SK-N-SH treated with all-trans-retinoic acid at 6 μM for 48 hours (cell line): ENCODE results near the gene GATAD2A.

Source experiments
- ATAC-seq: fragments of 200-7000 bp; cut with Tn5 transposase; 3 replicates; pipeline ENCODE4 v1.9.1; 2020; ENCODE audit warnings: mild to moderate bottlenecking, moderate library complexity
- ARNTL ChIP-seq: fragments of 450-650 bp; formaldehyde crosslinking; IDR thresholded peaks from 2 replicates; pipeline ENCODE4 v1.5.0; 2020; ENCODE audit warnings: low read depth, mild to moderate bottlenecking, moderate library complexity, borderline replicate concordance
- BACH2 ChIP-seq: fragments of 250-450 bp; sonication (Bioruptor Pico); IDR thresholded peaks from 2 replicates; pipeline ENCODE4 v1.9.0; 2021; ENCODE audit warnings: mild to moderate bottlenecking, borderline replicate concordance
- CREB5 ChIP-seq: fragments of 250-450 bp; sonication (Bioruptor Pico); IDR thresholded peaks from 2 replicates; pipeline ENCODE4 v1.5.1; 2020; ENCODE audit warnings: low read depth, mild to moderate bottlenecking, moderate library complexity
- CSDC2 ChIP-seq: fragments of 250-450 bp; sonication (Bioruptor Pico); IDR thresholded peaks from 2 replicates; pipeline ENCODE4 v1.5.0; 2020; ENCODE audit warnings: mild to moderate bottlenecking, moderate library complexity
- CSRNP3 ChIP-seq: fragments of 250-450 bp; sonication (Bioruptor Pico); IDR thresholded peaks from 2 replicates; pipeline ENCODE4 v1.5.1; 2021; ENCODE audit warnings: mild to moderate bottlenecking, moderate library complexity
- ESRRG ChIP-seq: fragments of 250-450 bp; sonication (Bioruptor Pico); IDR thresholded peaks from 2 replicates; pipeline ENCODE4 v1.6.1; 2021; ENCODE audit warnings: mild to moderate bottlenecking
- GLIS3 ChIP-seq: fragments of 250-450 bp; sonication (Bioruptor Pico); IDR thresholded peaks from 2 replicates; pipeline ENCODE4 v1.5.0; 2020; ENCODE audit warnings: mild to moderate bottlenecking, moderate library complexity
- ISL1 ChIP-seq: fragments of 250-450 bp; sonication (Bioruptor Pico); IDR thresholded peaks from 2 replicates; pipeline ENCODE4 v2.1.2; 2022; ENCODE audit warnings: mild to moderate bottlenecking, moderate library complexity
- OSR1 ChIP-seq: fragments of 250-450 bp; sonication (Bioruptor Pico); IDR thresholded peaks from 2 replicates; pipeline ENCODE4 v1.8.0; 2022; ENCODE audit warnings: moderate library complexity, mild to moderate bottlenecking, inconsistent platforms
- PATZ1 ChIP-seq: fragments of 250-450 bp; sonication (Bioruptor Pico); IDR thresholded peaks from 2 replicates; pipeline ENCODE4 v1.8.0; 2020; ENCODE audit warnings: mild to moderate bottlenecking, moderate library complexity, borderline replicate concordance
- POU6F1 ChIP-seq: fragments of 250-450 bp; sonication (Bioruptor Pico); IDR thresholded peaks from 2 replicates; pipeline ENCODE4 v1.8.0; 2021; ENCODE audit warnings: low read depth, mild to moderate bottlenecking, moderate library complexity, borderline replicate concordance
- PPARA ChIP-seq: fragments of 250-450 bp; sonication (Bioruptor Pico); IDR thresholded peaks from 2 replicates; pipeline ENCODE4 v1.5.0; 2020; ENCODE audit warnings: mild to moderate bottlenecking, borderline replicate concordance
- RARB ChIP-seq: fragments of 250-450 bp; sonication (Bioruptor Pico); IDR thresholded peaks from 2 replicates; pipeline ENCODE4 v1.8.0; 2021; ENCODE audit warnings: mild to moderate bottlenecking, moderate library complexity
- SNAI2 ChIP-seq: fragments of 250-450 bp; sonication (Bioruptor Pico); IDR thresholded peaks from 2 replicates; pipeline ENCODE4 v1.5.0; 2020; ENCODE audit warnings: mild to moderate bottlenecking, moderate library complexity
- TCF4 ChIP-seq: fragments of 250-450 bp; sonication (Bioruptor Pico); IDR thresholded peaks from 2 replicates; pipeline ENCODE4 v1.8.0; 2021; ENCODE audit warnings: mild to moderate bottlenecking, moderate library complexity, borderline replicate concordance
- TSHZ2 ChIP-seq: fragments of 250-450 bp; sonication (Bioruptor Pico); IDR thresholded peaks from 2 replicates; pipeline ENCODE4 v1.5.0; 2020; ENCODE audit warnings: mild to moderate bottlenecking, moderate library complexity
- ZC3H10 ChIP-seq: fragments of 250-450 bp; sonication (Bioruptor Pico); IDR thresholded peaks from 2 replicates; pipeline ENCODE4 v1.5.1; 2021; ENCODE audit warnings: mild to moderate bottlenecking, moderate library complexity
- ZFP3 ChIP-seq: fragments of 250-450 bp; sonication (Bioruptor Pico); IDR thresholded peaks from 2 replicates; pipeline ENCODE4 v1.5.0; 2020; ENCODE audit warnings: mild to moderate bottlenecking, moderate library complexity
- ZFP30 ChIP-seq: fragments of 450-650 bp; formaldehyde crosslinking; IDR thresholded peaks from 2 replicates; pipeline ENCODE4 v1.5.0; 2022; ENCODE audit warnings: mild to moderate bottlenecking, moderate library complexity
- ZNF565 ChIP-seq: fragments of 450-650 bp; formaldehyde crosslinking; conservative IDR thresholded peaks from 2 replicates; pipeline ENCODE4 v1.5.0; 2020; ENCODE audit warnings: low read depth, mild to moderate bottlenecking, moderate library complexity
- ZNF70 ChIP-seq: fragments of 450-650 bp; formaldehyde crosslinking; IDR thresholded peaks from 2 replicates; pipeline ENCODE4 v1.5.0; 2020; ENCODE audit warnings: mild to moderate bottlenecking, moderate library complexity
- ZNF8 ChIP-seq: fragments of 450-650 bp; formaldehyde crosslinking; IDR thresholded peaks from 2 replicates; pipeline ENCODE4 v1.5.0; 2020; ENCODE audit warnings: mild to moderate bottlenecking, moderate library complexity

GATAD2A gene

GRCh38 chr19:19371059-19371458 lies 34.4 kb upstream of the GATAD2A start:
- TF ChIP-seq CSDC2 (CRISPR knock-in tag) (no peak), ZNF70 (CRISPR knock-in tag) (no peak), ARNTL (no peak), ZNF8 (no peak), OSR1 (CRISPR knock-in tag) (no peak), RARB (CRISPR knock-in tag) (no peak), POU6F1 (no peak), TSHZ2 (CRISPR knock-in tag) (no peak), ZC3H10 (CRISPR knock-in tag) (no peak), ZNF565 (CRISPR knock-in tag) (no peak), TCF4 (CRISPR knock-in tag) (no peak), BACH2 (CRISPR knock-in tag) (no peak), ZFP30 (no peak), SNAI2 (CRISPR knock-in tag) (no peak), ISL1 (no peak), CREB5 (CRISPR knock-in tag) (no peak), ZFP3 (CRISPR knock-in tag) (no peak), PATZ1 (CRISPR knock-in tag) (no peak), ESRRG (no peak)
- no peak for ATAC-seq

GRCh38 chr19:19372656-19373416 lies 32.6 kb upstream of the GATAD2A start:
- TF ChIP-seq ZC3H10 (CRISPR knock-in tag) = no peak
- no peak for TF ChIP-seq GLIS3 (CRISPR knock-in tag)
- no peak for TF ChIP-seq OSR1 (CRISPR knock-in tag)
- no peak for TF ChIP-seq CSRNP3 (CRISPR knock-in tag)
- no peak for TF ChIP-seq BACH2 (CRISPR knock-in tag)
- no peak for TF ChIP-seq SNAI2 (CRISPR knock-in tag)
- TF ChIP-seq ESRRG = no peak
- no peak for TF ChIP-seq TCF4 (CRISPR knock-in tag)
- no peak for TF ChIP-seq RARB (CRISPR knock-in tag)
- no peak for TF ChIP-seq ZFP3 (CRISPR knock-in tag)
- TF ChIP-seq CSDC2 (CRISPR knock-in tag) = no peak
- no peak for TF ChIP-seq TSHZ2 (CRISPR knock-in tag)
- TF ChIP-seq PPARA (CRISPR knock-in tag) = no peak
- TF ChIP-seq ZFP30 = no peak
- no peak for TF ChIP-seq ZNF8
- TF ChIP-seq, all 23 proteins: peak for 0
- ATAC-seq = peak; percentile 39; the same call in 1 of the 3 replicates
